Activated CD4-positive, alpha-beta T cell treated with anti-CD3 and anti-CD28 coated beads, Interleukin-2, Interleukin-6, amounts not matched to agents 100 ng/mL and 50 ng/mL, durations not matched to agents 16 hours and 8 hours (primary cell): ENCODE results near the gene PRKCA.

Experiments used
- DNase-seq: peaks from one replicate; pipeline ENCODE4 v3.0.0-alpha.2; 2020

Gene PRKCA

DNA sequence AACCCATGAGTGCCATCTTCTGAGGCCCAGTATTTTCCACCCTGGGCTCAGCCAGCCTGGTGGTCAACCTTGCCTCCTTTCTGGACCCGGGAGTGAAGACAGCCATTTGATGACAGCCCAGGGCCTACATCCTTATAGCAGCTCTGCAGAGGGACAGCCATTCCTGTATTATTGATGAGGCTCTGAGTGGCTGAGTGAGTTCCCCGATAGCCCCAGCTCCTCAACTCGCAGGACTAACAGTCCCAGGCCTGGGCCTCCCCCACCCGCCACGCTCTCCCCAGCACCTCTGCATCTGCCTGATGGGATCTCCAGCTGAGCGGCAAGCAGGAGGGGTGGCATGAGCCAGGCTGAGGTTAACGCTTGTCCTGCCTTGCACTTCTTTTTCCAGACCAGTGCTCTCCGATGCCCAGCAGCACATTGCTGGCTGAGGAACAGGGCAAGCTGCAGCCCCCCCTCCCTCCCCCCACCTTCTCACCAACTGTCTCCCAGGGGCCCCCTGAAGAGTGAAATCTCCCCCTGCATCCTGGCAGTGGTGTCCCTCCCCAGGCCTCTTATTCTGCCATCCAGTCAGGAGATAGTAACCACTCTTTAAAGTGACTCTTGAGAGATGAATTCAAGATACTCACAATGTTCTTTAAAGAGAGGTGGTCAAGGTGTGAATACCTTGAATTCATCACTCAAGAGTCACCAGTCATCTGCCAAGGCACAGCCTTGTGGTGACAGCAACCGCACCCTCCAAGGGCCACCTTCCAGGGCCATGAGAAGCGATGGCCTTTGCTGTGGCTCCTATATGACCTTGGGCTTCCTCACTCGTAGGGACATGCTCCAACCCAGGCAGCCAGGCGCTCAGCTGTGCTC is 556.0 kb downstream of the PRKCA start:
- no peak for DNase-seq

DNA sequence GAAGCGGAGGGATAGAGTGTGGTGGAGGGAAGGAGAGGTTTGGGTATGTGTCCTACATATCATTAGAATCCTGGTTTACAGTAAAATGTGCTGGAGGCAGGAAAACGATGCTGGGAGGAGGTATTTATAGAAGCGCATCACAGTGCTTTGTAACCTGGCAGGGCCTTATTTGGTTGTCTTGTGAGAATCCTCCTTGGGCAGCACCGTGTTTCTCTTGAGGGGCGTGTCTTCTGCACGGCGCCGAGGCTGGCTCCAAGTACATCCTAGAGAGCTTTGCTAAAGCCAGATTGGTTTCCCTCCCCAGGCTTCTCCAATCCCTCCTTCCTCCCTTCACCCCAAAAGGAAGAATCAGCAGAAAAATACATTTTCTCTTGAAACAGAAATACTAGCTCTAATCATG is 556.9 kb downstream of the PRKCA start:
- DNase-seq: no peak

DNA sequence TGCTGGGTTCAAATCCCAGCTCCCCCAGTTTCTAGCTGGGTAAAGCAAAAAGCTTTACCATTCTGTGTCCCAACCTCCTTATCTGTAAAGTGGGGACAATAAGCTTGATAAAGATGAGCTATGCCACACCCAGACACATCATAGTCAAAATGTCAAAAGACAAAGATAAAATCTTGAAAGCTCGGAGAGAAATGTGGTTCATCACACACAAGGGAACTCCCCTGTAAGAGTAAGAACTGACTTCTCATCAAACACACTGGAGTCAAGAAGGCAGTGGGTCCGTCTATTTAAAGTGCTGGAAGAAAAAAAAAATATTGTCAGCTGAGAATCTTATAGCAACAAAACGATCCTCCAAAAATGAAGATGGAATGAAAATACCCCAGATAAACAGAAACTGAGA is 557.8 kb downstream of the PRKCA start:
- DNase-seq: peak; percentile 7
